K562 (cell line): ENCODE measurements around the gene TMEM63A.

Source experiments
- ATF3 ChIP-seq, 2 experiments: fragments of 450-650 bp in 1 of 2; sonication (generic) in 1 of 2; formaldehyde crosslinking in 1 of 2; IDR thresholded peaks in 1 of 2; conservative IDR thresholded peaks in 1 of 2; 2 replicates each; pipeline versions ENCODE4 v1.6.1 to v1.8.1; 2016 to 2023; ENCODE audit warnings: mild to moderate bottlenecking in 2 of 2, moderate library complexity in 2 of 2, inconsistent platforms in 1 of 2, missing genetic modification reagents in 1 of 2
- CHD4 ChIP-seq: fragments of 200-600 bp; sonication (generic); IDR thresholded peaks from 3 replicates; pipeline ENCODE4 v1.6.1; 2012; ENCODE audit warnings: low read depth, mild to moderate bottlenecking, mixed read lengths, low read length, inconsistent platforms; ENCODE audit not compliant: insufficient read depth, insufficient replicate concordance, poor library complexity, severe bottlenecking
- CREB1 ChIP-seq, 2 experiments: sonication (generic) in 1 of 2; formaldehyde crosslinking in 1 of 2; IDR thresholded peaks; 2 replicates each; pipeline versions ENCODE4 v1.6.1 to v1.8.0; 2012 to 2022; ENCODE audit warnings: inconsistent platforms in 1 of 2, mild to moderate bottlenecking in 1 of 2, missing genetic modification reagents in 1 of 2, moderate library complexity in 1 of 2
- CTCF ChIP-seq, 3 experiments: IDR thresholded peaks in 2 of 3; conservative IDR thresholded peaks in 1 of 3; 2 replicates each; pipeline ENCODE4 v1.5.1; 2011 to 2012; ENCODE audit warnings: low read length in 3 of 3, mild to moderate bottlenecking in 3 of 3, control low read depth in 2 of 3, improper control_type of control experiment in 1 of 3, inconsistent platforms in 1 of 3, low read depth in 1 of 3, mixed read lengths in 1 of 3, moderate library complexity in 1 of 3; ENCODE audit not compliant: insufficient read depth in 2 of 3
- DPF2 ChIP-seq: fragments of 450-650 bp; IDR thresholded peaks from 2 replicates; pipeline ENCODE4 v1.6.1; 2016
- MBD1 ChIP-seq: fragments of 250-450 bp; sonication (Bioruptor Pico); IDR thresholded peaks from 2 replicates; pipeline ENCODE4 v1.8.0; 2022; ENCODE audit warnings: inconsistent platforms
- POLR2A ChIP-seq: fragments of 450-650 bp; conservative IDR thresholded peaks from 2 replicates; pipeline ENCODE4 v1.6.1; 2016
- PRDM10 ChIP-seq: fragments of 450-650 bp; IDR thresholded peaks from 2 replicates; pipeline ENCODE4 v1.6.1; 2018; ENCODE audit not compliant: partially characterized antibody
- SIX5 ChIP-seq, 2 experiments: IDR thresholded peaks; 2 replicates each; pipeline ENCODE4 v1.6.1; 2011; ENCODE audit warnings: low read length in 2 of 2, borderline replicate concordance in 1 of 2, low read depth in 1 of 2, mild to moderate bottlenecking in 1 of 2, moderate library complexity in 1 of 2; ENCODE audit not compliant: insufficient read depth in 1 of 2
- SP1 ChIP-seq: sonication (generic); formaldehyde crosslinking; IDR thresholded peaks from 2 replicates; pipeline ENCODE4 v1.8.1; 2022; ENCODE audit warnings: mild to moderate bottlenecking, missing genetic modification reagents
- TAF15 ChIP-seq: fragments of 200-400 bp; formaldehyde crosslinking; IDR thresholded peaks from 2 replicates; pipeline ENCODE4 v1.6.1; 2017; ENCODE audit warnings: mild to moderate bottlenecking, low read depth, low read length, moderate library complexity
- ZBTB7A ChIP-seq: IDR thresholded peaks from 2 replicates; pipeline ENCODE4 v1.6.1; 2011; ENCODE audit warnings: low read depth, mild to moderate bottlenecking, low read length, moderate library complexity, borderline replicate concordance; ENCODE audit not compliant: control insufficient read depth
- ZNF133 ChIP-seq: fragments of 250-450 bp; sonication (Bioruptor Pico); IDR thresholded peaks from 2 replicates; pipeline ENCODE4 v1.4.0; 2020; ENCODE audit warnings: mild to moderate bottlenecking
- ZNF778 ChIP-seq: fragments of 450-650 bp; formaldehyde crosslinking; IDR thresholded peaks from 2 replicates; pipeline ENCODE4 v1.4.0; 2020; ENCODE audit warnings: mild to moderate bottlenecking, moderate library complexity

- 0 out of 2 replicates have a peak, but pooled peaks have one; percentile 31 for TF ChIP-seq DPF2
- TF ChIP-seq ZNF133: no peak
- TF ChIP-seq SIX5 (IDR thresholded peaks at IDR 0.05; ENCODE audit: borderline replicate concordance in 1 of 2, insufficient read depth in 1 of 2, low read depth in 1 of 2, low read length in 2 of 2): no peak
- TF ChIP-seq ATF3 (IDR thresholded peaks at IDR 0.05): no peak
- no peak for TF ChIP-seq ATF3 (CRISPR knock-in tag; conservative IDR thresholded peaks at IDR 0.05)
- TF ChIP-seq CHD4: no peak
- no peak for TF ChIP-seq MBD1
- TF ChIP-seq CTCF (IDR thresholded peaks at IDR 0.05 in 2 of 3, conservative IDR thresholded peaks at IDR 0.05 in 1 of 3; ENCODE audit: insufficient read depth in 2 of 3, low read depth in 1 of 3, low read length in 3 of 3): 0 out of 6 replicates have a peak, but pooled peaks of 1 of the 3 experiments have one; percentile 6
- no peak; the same call in 1 of the 2 replicates for TF ChIP-seq SP1
- peak; percentile 78 for TF ChIP-seq PRDM10
- TF ChIP-seq POLR2A: no peak; the same call in 1 of the 2 replicates
- TF ChIP-seq TAF15: no peak
- TF ChIP-seq CREB1 (IDR thresholded peaks at IDR 0.05): no peak
- 0 out of 2 replicates have a peak, but pooled peaks have one; percentile 36 for TF ChIP-seq CREB1 (CRISPR knock-in tag; IDR thresholded peaks at IDR 0.05)
- TF ChIP-seq ZBTB7A: peak; percentile 51; the same call in 1 of the 2 replicates
- TF ChIP-seq ZNF778: no peak
Measured at GRCh38 chr1:225882694-225883615, 775 bp upstream of the TMEM63A start.
